MCF 10A (cell line): ENCODE results near the gene BRD1. TPM values are rescaled to one million over a fixed set of nuclear protein-coding genes. Genes with fewer than 3 reads are reported as not detected.

Source experiments
- BruUV-seq: library from RNA; stranded (reverse); fragments of 400-500 nt; replicated peaks from 2 replicates; lab custom pipeline; 2021; lab: Mats Ljungman, UMichigan
- CTCF ChIA-PET: fragments of 300-600 bp; sonication (Branson Sonifier 250); formaldehyde crosslinking; extraction: SDS; loops from one replicate; lab custom pipeline; 2021; ENCODE audit warnings: antibody characterized with exemption, inconsistent platforms; lab: Yijun Ruan, JAX
- POLR2A ChIA-PET: fragments of 300-600, 350-650 bp; sonication (Branson Sonifier 250); formaldehyde crosslinking; extraction: SDS; loops from one replicate; lab custom pipeline; 2020; ENCODE audit warnings: antibody characterized with exemption, inconsistent platforms; lab: Yijun Ruan, JAX
- DNase-seq: peaks from one replicate; pipeline ENCODE4 v3.0.0-alpha.2; 2018; ENCODE audit not compliant: unreplicated experiment
- H3K27ac Mint-ChIP-seq: one replicate; pipeline ENCODE4 v1.8.0; 2022; ENCODE audit warnings: mild to moderate bottlenecking, low read depth, mixed read lengths; ENCODE audit not compliant: unreplicated experiment
- H3K27me3 Mint-ChIP-seq: one replicate; pipeline ENCODE4 v1.8.0; 2022; ENCODE audit warnings: mixed read lengths; ENCODE audit not compliant: insufficient read depth, unreplicated experiment
- H3K36me3 Mint-ChIP-seq: one replicate; pipeline ENCODE4 v1.8.0; 2022; ENCODE audit warnings: mild to moderate bottlenecking, moderate library complexity, mixed read lengths; ENCODE audit not compliant: insufficient read depth, unreplicated experiment
- H3K4me1 Mint-ChIP-seq: one replicate; pipeline ENCODE4 v1.8.0; 2022; ENCODE audit warnings: mixed read lengths; ENCODE audit not compliant: insufficient read depth, unreplicated experiment
- H3K4me3 Mint-ChIP-seq: one replicate; pipeline ENCODE4 v1.8.0; 2022; ENCODE audit warnings: mild to moderate bottlenecking, moderate library complexity, mixed read lengths; ENCODE audit not compliant: unreplicated experiment
- H3K9me3 Mint-ChIP-seq: one replicate; pipeline ENCODE4 v1.8.0; 2022; ENCODE audit warnings: mixed read lengths; ENCODE audit not compliant: unreplicated experiment
- CTCF ChIP-seq: fragments of 200-600 bp; IDR thresholded peaks from one replicate; pipeline ENCODE4 v1.8.0; 2022; ENCODE audit warnings: antibody characterized with exemption, mild to moderate bottlenecking; ENCODE audit not compliant: unreplicated experiment
- intact Hi-C: fragments of 100-400 bp; cut with micrococcal nuclease; formaldehyde crosslinking; loops from 2 replicates; pipeline ENCODE4 v1.14.1; 2022
- total RNA-seq: library from RNA; stranded (reverse); gene quantifications from 2 replicates; pipeline ENCODE4 v1.2.3, GENCODE V29; 2022

Gene BRD1
- total RNA-seq, 1 experiment from 2014 or later = 48.1 TPM

- no peak for DNase-seq
- no peak overlapping the region for H3K27ac Mint-ChIP-seq
- POLR2A ChIA-PET = no interaction called here
- intact Hi-C loops = no loop called here
- BruUV-seq = no TSS peak
- H3K36me3 Mint-ChIP-seq = peaks cover 82% of the 10 kb centered on the region
- no peak for TF ChIP-seq CTCF
- CTCF ChIA-PET = no interaction called here
- peaks cover 11% of the 10 kb centered on the region for H3K4me1 Mint-ChIP-seq
- no peak overlapping the region for H3K4me3 Mint-ChIP-seq
- no peaks in the 10 kb centered on the region for H3K27me3 Mint-ChIP-seq
- H3K9me3 Mint-ChIP-seq = no peaks in the 10 kb centered on the region
Observed at GRCh38 chr22:49793296-49793695, 34.4 kb downstream of the BRD1 start.

- H3K27ac Mint-ChIP-seq = no peak overlapping the region
- H3K9me3 Mint-ChIP-seq = no peaks in the 10 kb centered on the region
- no peak for DNase-seq
- POLR2A ChIA-PET = no interaction called here
- intact Hi-C loops = no loop called here
- H3K27me3 Mint-ChIP-seq = no peaks in the 10 kb centered on the region
- TF ChIP-seq CTCF = no peak
- BruUV-seq = no TSS peak
- H3K4me1 Mint-ChIP-seq = peaks cover 11% of the 10 kb centered on the region
- no peak overlapping the region for H3K4me3 Mint-ChIP-seq
- CTCF ChIA-PET = no interaction called here
- peaks cover 83% of the 10 kb centered on the region for H3K36me3 Mint-ChIP-seq
Observed at GRCh38 chr22:49792107-49792506, 35.6 kb downstream of the BRD1 start.

- Mint-ChIP-seq H3K4me1 (peaks cover 11% of the 10 kb centered on the region), H3K4me3 (no peak overlapping the region), H3K36me3 (peaks cover 82% of the 10 kb centered on the region), H3K9me3 (no peaks in the 10 kb centered on the region), H3K27ac (no peak overlapping the region), H3K27me3 (no peaks in the 10 kb centered on the region)
- intact Hi-C loops = no loop called here
- no peak for DNase-seq
- ChIA-PET CTCF (no interaction called here), POLR2A (no interaction called here)
- no TSS peak for BruUV-seq
- TF ChIP-seq CTCF = no peak
Observed at GRCh38 chr22:49791682-49792081, 36.0 kb downstream of the BRD1 start.

GRCh38 chr22:49790912-49791311 is 36.8 kb downstream of the BRD1 start:
- CTCF ChIA-PET = no interaction called here
- H3K27ac Mint-ChIP-seq = no peak overlapping the region
- no peak overlapping the region for H3K4me3 Mint-ChIP-seq

More at GRCh38 chr22:49790912-49791311, 36.8 kb downstream of the BRD1 start:
- no peaks in the 10 kb centered on the region for H3K27me3 Mint-ChIP-seq
- TF ChIP-seq CTCF = no peak
- intact Hi-C loops = no loop called here
- BruUV-seq = no TSS peak
- no peak for DNase-seq
- H3K9me3 Mint-ChIP-seq = no peaks in the 10 kb centered on the region
- peaks cover 82% of the 10 kb centered on the region for H3K36me3 Mint-ChIP-seq
- H3K4me1 Mint-ChIP-seq = peaks cover 11% of the 10 kb centered on the region
- POLR2A ChIA-PET = interaction anchor here (0.9 kb wide), 1 partner anchor 64 kb away, joined by 3 read pairs; no protein-coding TSS in a partner anchor
